GM12875 (cell line): ENCODE measurements around the gene SORBS1.

Experiments used
- H3K4me3 ChIP-seq: one replicate; pipeline ENCODE4 v1.5.1; 2011; ENCODE audit warnings: low read depth, low read length, control low read depth
- TF ChIP-seq, protein P1 (sequence below): IDR thresholded peaks from 2 replicates; pipeline ENCODE4 v1.5.1; 2011; ENCODE audit warnings: low read depth, mild to moderate bottlenecking, control low read depth, inconsistent platforms, low read length, moderate library complexity, borderline replicate concordance; ENCODE audit not compliant: insufficient read depth

Gene SORBS1

DNA sequence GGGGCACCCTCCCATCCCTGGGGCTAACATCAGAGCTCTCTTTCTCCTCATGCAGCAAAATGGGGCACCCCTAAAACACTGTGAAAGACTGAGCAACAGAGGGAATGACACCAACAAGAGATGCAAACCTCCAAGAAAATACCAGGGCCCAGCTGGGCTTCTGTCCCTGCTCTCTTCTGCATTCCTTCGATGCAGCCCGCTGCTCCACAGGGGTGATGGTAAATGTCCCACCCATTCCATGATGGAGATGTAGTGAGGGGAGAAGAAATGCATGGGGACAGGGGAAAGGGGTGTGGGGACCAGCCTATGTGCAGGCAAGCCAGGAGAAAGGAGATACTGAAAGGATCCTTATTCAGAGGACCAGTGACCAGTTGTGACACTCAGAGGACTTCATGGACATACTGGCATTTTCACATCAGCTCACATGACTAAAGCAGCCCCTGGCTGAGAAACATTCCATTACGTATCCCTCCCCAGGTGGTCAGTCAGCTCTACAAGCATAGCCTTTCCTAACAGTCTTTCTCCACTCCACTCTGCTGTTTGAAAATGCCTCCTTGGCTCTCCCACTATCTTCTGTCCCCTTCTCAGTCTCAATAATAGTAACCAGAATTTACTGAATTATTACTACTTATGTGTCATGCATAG, 13.3 kb downstream of the SORBS1 start:
- TF ChIP-seq, protein P1, sequence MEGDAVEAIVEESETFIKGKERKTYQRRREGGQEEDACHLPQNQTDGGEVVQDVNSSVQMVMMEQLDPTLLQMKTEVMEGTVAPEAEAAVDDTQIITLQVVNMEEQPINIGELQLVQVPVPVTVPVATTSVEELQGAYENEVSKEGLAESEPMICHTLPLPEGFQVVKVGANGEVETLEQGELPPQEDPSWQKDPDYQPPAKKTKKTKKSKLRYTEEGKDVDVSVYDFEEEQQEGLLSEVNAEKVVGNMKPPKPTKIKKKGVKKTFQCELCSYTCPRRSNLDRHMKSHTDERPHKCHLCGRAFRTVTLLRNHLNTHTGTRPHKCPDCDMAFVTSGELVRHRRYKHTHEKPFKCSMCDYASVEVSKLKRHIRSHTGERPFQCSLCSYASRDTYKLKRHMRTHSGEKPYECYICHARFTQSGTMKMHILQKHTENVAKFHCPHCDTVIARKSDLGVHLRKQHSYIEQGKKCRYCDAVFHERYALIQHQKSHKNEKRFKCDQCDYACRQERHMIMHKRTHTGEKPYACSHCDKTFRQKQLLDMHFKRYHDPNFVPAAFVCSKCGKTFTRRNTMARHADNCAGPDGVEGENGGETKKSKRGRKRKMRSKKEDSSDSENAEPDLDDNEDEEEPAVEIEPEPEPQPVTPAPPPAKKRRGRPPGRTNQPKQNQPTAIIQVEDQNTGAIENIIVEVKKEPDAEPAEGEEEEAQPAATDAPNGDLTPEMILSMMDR, result no peak
- no peak overlapping the region for H3K4me3 ChIP-seq

DNA sequence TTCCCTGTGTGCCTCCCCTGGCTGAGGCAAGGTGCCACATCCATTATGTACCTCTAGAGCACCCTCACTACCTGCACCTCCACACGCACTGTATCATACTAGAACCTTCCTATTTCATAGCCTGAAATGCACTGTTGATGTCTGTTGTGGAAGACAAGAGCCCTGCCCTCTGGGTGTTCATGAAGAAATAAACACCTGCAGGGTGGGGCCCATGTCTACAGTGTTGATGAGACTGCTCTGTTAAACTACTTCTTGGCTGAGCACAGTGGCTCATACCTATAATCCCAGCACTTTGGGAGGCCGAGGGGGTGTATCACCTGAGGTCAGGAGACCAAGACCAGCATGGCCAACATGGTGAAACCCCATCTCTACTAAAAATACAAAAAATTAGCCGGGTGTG, 14.0 kb downstream of the SORBS1 start:
- TF ChIP-seq, protein P1, result no peak
- no peak overlapping the region for H3K4me3 ChIP-seq

DNA sequence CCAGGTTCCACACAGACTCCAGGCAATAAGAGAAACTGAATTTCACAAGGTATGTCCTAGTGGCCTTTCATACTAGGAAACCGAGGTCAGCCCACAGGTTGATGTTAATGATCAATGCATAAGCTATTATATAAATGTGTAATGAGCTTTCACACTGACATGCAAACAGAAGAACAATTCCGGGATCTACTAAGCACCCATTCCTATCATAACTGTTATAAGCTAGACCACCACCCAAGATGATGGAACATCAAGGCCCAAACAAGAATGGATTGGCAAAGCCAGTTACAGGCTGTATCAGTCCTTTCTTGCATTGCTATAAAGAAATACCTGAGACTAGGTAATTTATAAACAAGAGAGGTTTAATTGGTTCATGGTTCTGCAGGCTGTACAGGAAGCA, 15.2 kb downstream of the SORBS1 start:
- H3K4me3 ChIP-seq, result no peak overlapping the region
- TF ChIP-seq, protein P1, result no peak

DNA sequence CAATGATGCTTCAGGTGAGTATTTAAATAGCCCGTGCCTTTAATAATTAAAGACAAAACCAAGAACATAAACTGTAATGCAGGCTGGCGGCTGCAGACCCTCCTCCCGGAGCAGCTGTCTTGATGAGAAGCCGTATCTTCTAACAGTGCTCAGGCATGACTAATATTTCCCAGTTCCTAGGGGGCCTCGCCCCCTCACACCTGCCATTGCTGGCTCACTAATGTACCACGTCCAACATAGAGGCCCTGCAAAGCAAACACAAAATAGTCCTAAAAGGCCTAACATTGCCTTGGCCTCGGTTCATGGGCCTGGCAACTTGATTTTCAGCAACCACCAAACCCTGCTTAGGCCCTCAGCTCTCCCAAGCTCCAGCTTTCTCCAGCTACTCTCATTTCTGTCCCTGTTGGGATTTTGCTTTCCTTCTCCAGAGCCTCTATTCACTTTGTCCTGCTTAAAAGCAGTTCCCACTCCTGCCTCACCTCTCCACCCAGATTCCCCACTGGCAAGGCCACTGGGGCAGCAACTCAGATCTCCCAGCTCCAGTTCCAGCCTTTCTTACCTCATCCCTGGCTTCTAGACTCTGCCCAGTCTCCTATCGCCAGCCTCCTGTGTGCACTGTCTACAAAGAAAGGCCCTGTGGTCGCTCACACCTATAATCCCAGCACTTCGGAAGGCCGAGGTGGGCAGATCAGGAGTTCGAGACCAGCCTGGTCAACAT, 16.2 kb downstream of the SORBS1 start:
- no peak overlapping the region for H3K4me3 ChIP-seq
- TF ChIP-seq, protein P1, result no peak

- TF ChIP-seq, protein P1, result no peak
- no peak overlapping the region for H3K4me3 ChIP-seq
Observed at GRCh38 chr10:95543459-95543858, 17.7 kb downstream of the SORBS1 start.

DNA sequence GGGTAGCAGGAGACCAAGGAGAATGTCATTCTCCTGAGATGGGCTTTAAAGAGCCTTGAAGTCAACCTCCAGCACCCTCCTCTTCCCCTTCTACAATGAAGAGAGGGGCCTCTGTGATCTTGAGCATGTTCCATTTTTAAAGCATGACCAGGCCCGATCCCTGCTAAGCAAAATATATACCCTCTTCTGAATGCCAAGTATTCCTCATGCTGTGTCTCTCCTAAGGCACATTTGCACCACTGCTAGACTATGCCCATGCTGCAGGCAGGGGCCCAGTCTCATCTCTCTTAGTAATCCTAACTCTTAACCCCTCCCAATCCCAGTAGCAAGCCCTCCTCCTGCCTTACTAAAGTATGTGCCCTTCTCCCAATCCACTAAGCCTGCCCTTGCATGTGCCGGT, 18.4 kb downstream of the SORBS1 start:
- TF ChIP-seq, protein P1, result no peak
- H3K4me3 ChIP-seq, result no peak overlapping the region

- H3K4me3 ChIP-seq, result no peak overlapping the region
- TF ChIP-seq, protein P1, result no peak
Observed at GRCh38 chr10:95542330-95542729, 18.8 kb downstream of the SORBS1 start.
